ENCODE results near the gene SELENOO. TPM values are rescaled to one million over a fixed set of nuclear protein-coding genes. Genes with fewer than 3 reads are reported as not detected.
A peak's percentile ranks its signal among the peaks of the same experiment; 100 is the strongest.

Gene SELENOO
- total RNA-seq, 1 experiment from 2014 or later = 19.0 TPM

- H2BK12ac ChIP-seq (ENCODE audit: insufficient read length, low read depth, low read length) = no peak overlapping the region
- no peak for DNase-seq
- no peak overlapping the region for H2AK5ac ChIP-seq (ENCODE audit: insufficient read length, low read length)
- H3K79me2 ChIP-seq (ENCODE audit: insufficient read depth, low read length) = peaks cover 5% of the 10 kb centered on the region; the same call in 1 of the 2 replicates
- peaks cover 6 to 8% (median 6%) of the 10 kb centered on the region in 3 experiments for H3K36me3 Mint-ChIP-seq (ENCODE audit: insufficient read depth in 1 of 3, low read depth in 3 of 3)
- H3K79me1 ChIP-seq (ENCODE audit: insufficient read depth, low read depth, low read length, poor library complexity, severe bottlenecking) = no peaks in the 10 kb centered on the region
- no peak overlapping the region for H2BK120ac ChIP-seq (ENCODE audit: low read depth, low read length, poor library complexity, severe bottlenecking)
- no peak overlapping the region for H3K56ac ChIP-seq (ENCODE audit: insufficient read length, low read depth, low read length)
- no peak overlapping the region for H3K9ac ChIP-seq (ENCODE audit: extremely low read depth, insufficient read length, low read length)
- H3K27ac ChIP-seq (ENCODE audit: insufficient read length, low read depth, low read length) = no peak overlapping the region
- no peak overlapping the region for H3K4me3 Mint-ChIP-seq
- peaks cover 13% of the 10 kb centered on the region for H3K23me2 ChIP-seq (ENCODE audit: insufficient read length, low read depth, low read length, poor library complexity, severe bottlenecking)
- no peaks in the 10 kb centered on the region for H3K27me3 ChIP-seq (ENCODE audit: insufficient read depth, low read length)
- H3K14ac ChIP-seq (ENCODE audit: insufficient read depth, low read length) = no peak overlapping the region; the same call in 1 of the 2 replicates
- no peak overlapping the region for H4K91ac ChIP-seq (ENCODE audit: insufficient read length, low read depth, low read length)
- TF ChIP-seq, protein P1, sequence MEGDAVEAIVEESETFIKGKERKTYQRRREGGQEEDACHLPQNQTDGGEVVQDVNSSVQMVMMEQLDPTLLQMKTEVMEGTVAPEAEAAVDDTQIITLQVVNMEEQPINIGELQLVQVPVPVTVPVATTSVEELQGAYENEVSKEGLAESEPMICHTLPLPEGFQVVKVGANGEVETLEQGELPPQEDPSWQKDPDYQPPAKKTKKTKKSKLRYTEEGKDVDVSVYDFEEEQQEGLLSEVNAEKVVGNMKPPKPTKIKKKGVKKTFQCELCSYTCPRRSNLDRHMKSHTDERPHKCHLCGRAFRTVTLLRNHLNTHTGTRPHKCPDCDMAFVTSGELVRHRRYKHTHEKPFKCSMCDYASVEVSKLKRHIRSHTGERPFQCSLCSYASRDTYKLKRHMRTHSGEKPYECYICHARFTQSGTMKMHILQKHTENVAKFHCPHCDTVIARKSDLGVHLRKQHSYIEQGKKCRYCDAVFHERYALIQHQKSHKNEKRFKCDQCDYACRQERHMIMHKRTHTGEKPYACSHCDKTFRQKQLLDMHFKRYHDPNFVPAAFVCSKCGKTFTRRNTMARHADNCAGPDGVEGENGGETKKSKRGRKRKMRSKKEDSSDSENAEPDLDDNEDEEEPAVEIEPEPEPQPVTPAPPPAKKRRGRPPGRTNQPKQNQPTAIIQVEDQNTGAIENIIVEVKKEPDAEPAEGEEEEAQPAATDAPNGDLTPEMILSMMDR (conservative IDR thresholded peaks at IDR 0.05) = no peak
- peaks cover 7 to 22% of the 10 kb centered on the region in 2 experiments for H3K4me1 Mint-ChIP-seq
- no peak overlapping the region for H2BK20ac ChIP-seq (ENCODE audit: low read depth, low read length, poor library complexity, severe bottlenecking)
- H3K9me3 ChIP-seq (ENCODE audit: control insufficient read depth, low read depth, low read length) = no peaks in the 10 kb centered on the region
- no peaks in the 10 kb centered on the region for H3K9me3 Mint-ChIP-seq
- H3K27ac Mint-ChIP-seq = peak overlapping the region in 2 of 3 experiments; percentile 68 to 81; a peak in 2 of 7 replicates
- no peak overlapping the region for H3T11ph ChIP-seq (ENCODE audit: low read length)
- no peak overlapping the region for H2AFZ ChIP-seq (ENCODE audit: low read length)
- no peak overlapping the region for H2BK15ac ChIP-seq (ENCODE audit: low read depth, low read length)
- no peak overlapping the region for H3K23ac ChIP-seq (ENCODE audit: insufficient read length, low read depth, low read length)
- H4K5ac ChIP-seq (ENCODE audit: insufficient read length, low read depth, low read length) = no peak overlapping the region
- H4K8ac ChIP-seq (replicated peaks; ENCODE audit: insufficient read length, low read depth, low read length) = no peak overlapping the region
- H3K18ac ChIP-seq (ENCODE audit: insufficient read length, low read depth, low read length) = no peak overlapping the region
- no peaks in the 10 kb centered on the region for H4K20me1 ChIP-seq (ENCODE audit: control insufficient read depth, insufficient read depth, insufficient read length)
- no peak overlapping the region for H2BK5ac ChIP-seq (ENCODE audit: insufficient read length, low read length)
- H3K27me3 Mint-ChIP-seq (ENCODE audit: low read depth) = no peaks in the 10 kb centered on the region; the same call in 1 of the 2 replicates
- no CpG with 5 or more reads among the region's 4 CpGs for WGBS (ENCODE audit: extremely low coverage, insufficient read length, low lambda C conversion rate)
- no peaks in the 10 kb centered on the region for H3K4me1 ChIP-seq (ENCODE audit: insufficient read depth, low read length)
- H3K4me2 ChIP-seq (ENCODE audit: insufficient read depth, insufficient read length, low read length) = no peak overlapping the region
- no peak overlapping the region for H3K4ac ChIP-seq (ENCODE audit: low read depth, low read length)
These were observed 11.0 kb upstream of the SELENOO start for GRCh38 chr22:50189849-50190181.

Measured in H9 (cell line).